GM18517 (cell line): ENCODE data around the gene ZNF845.
"Not testable (repeated sequence)": the region's sequence is repeated elsewhere in the genome, so short reads cannot be mapped to it uniquely, and the experiment has no call there.

Experiments used
- ATAC-seq: cut with Tn5 transposase; IDR thresholded peaks from one replicate; pipeline ENCODE4 v1.9.1; 2021; ENCODE audit warnings: mild to moderate bottlenecking, moderate library complexity; ENCODE audit not compliant: unreplicated experiment

ZNF845 gene

GRCh38 chr19:53333463-53334449 is at the start of gene ZNF845:
Gene ZNF845, plus strand, starts transcription at chr19:53333749. Its CDS starts 7,559 bp downstream, at chr19:53341308.
- peak; percentile 90 for ATAC-seq

GRCh38 chr19:53285087-53285486 is 48.5 kb upstream of the ZNF845 start:
- ATAC-seq = no peak

- ATAC-seq = no peak
Measured at GRCh38 chr19:53290758-53291549, 42.6 kb upstream of the ZNF845 start.

- no peak for ATAC-seq
Measured at GRCh38 chr19:53294786-53295441, 38.6 kb upstream of the ZNF845 start.

- not testable (repeated sequence) for ATAC-seq
Measured at GRCh38 chr19:53301341-53301740, 32.2 kb upstream of the ZNF845 start.

GRCh38 chr19:53308339-53308811 is 25.2 kb upstream of the ZNF845 start:
- ATAC-seq = no peak

GRCh38 chr19:53311044-53311443 is 22.5 kb upstream of the ZNF845 start:
- ATAC-seq = no peak

- ATAC-seq = no peak
Measured at GRCh38 chr19:53311897-53312296, 21.7 kb upstream of the ZNF845 start.

GRCh38 chr19:53328967-53329366 is 4.6 kb upstream of the ZNF845 start:
- ATAC-seq = no peak

- no peak for ATAC-seq
Measured at GRCh38 chr19:53332484-53332883, 1.1 kb upstream of the ZNF845 start.

GRCh38 chr19:53333066-53333462 is 485 bp upstream of the ZNF845 start:
- no peak for ATAC-seq

- ATAC-seq = not testable (repeated sequence)
Measured at GRCh38 chr19:53344403-53344802, 10.9 kb downstream of the ZNF845 start.

- no peak for ATAC-seq
Measured at GRCh38 chr19:53355739-53356138, 22.2 kb downstream of the ZNF845 start.

GRCh38 chr19:53357821-53358581 is 24.5 kb downstream of the ZNF845 start:
- no peak for ATAC-seq

GRCh38 chr19:53360056-53360455 is 26.5 kb downstream of the ZNF845 start:
- not testable (repeated sequence) for ATAC-seq

GRCh38 chr19:53365134-53365898 is 31.8 kb downstream of the ZNF845 start, which contains the start of gene ZNF525:
Gene ZNF525, plus strand, starts transcription at chr19:53365705. Its CDS starts 6,577 bp downstream, at chr19:53372282.
- ATAC-seq = peak; percentile 72

- peak; percentile 36 for ATAC-seq
Measured at GRCh38 chr19:53365899-53366493, 32.4 kb downstream of the ZNF845 start.

- ATAC-seq = no peak
Measured at GRCh38 chr19:53372196-53372595, 38.6 kb downstream of the ZNF845 start.

GRCh38 chr19:53374288-53374687 is 40.7 kb downstream of the ZNF845 start:
- no peak for ATAC-seq
